Naive thymus-derived CD4-positive, alpha-beta T cell (primary cell): ENCODE results near the gene CDK16. TPM values are rescaled to one million over a fixed set of nuclear protein-coding genes. Genes with fewer than 3 reads are reported as not detected.

Experiments used
- ATAC-seq: fragments of 150-1000 bp; cut with Tn5 transposase; 2 replicates; pipeline ENCODE4 v1.10.0; 2021; ENCODE audit warnings: mild to moderate bottlenecking, moderate library complexity
- CTCF ChIA-PET: fragments of 350-600 bp; sonication (Branson Sonifier 250); formaldehyde crosslinking; loops from one replicate; lab custom pipeline; 2021; ENCODE audit warnings: antibody characterized with exemption; lab: Charles Lee
- POLR2A ChIA-PET: fragments of 350-600 bp; sonication (Branson Sonifier 250); formaldehyde crosslinking; loops from one replicate; lab custom pipeline; 2021; ENCODE audit warnings: antibody characterized with exemption, inconsistent platforms; lab: Charles Lee
- DNase-seq, 9 donors: peaks; one replicate each; pipeline versions ENCODE4 v3.0.0 to v3.0.0-alpha.2; 2020 to 2022; ENCODE audit warnings: mixed read lengths in 1 of 9
- H3K27ac ChIP-seq: one replicate; pipeline ENCODE4 v1.7.0; 2013; ENCODE audit warnings: mild to moderate bottlenecking, low read depth, low read length, moderate library complexity
- H3K27me3 ChIP-seq, 2 donors: one replicate each; pipeline ENCODE4 v1.7.0; 2013; ENCODE audit warnings: low read length in 2 of 2, mild to moderate bottlenecking in 2 of 2, moderate library complexity in 2 of 2; ENCODE audit not compliant: control insufficient read depth in 2 of 2, insufficient read depth in 2 of 2
- H3K36me3 ChIP-seq, 3 experiments: 1 replicate in 2 of 3; 2 replicates in 1 of 3; pipeline ENCODE4 v1.7.0; 2013; ENCODE audit warnings: low read length in 3 of 3, mild to moderate bottlenecking in 3 of 3, moderate library complexity in 1 of 3; ENCODE audit not compliant: insufficient read depth in 3 of 3, control insufficient read depth in 2 of 3
- H3K4me1 ChIP-seq, 2 donors: one replicate each; pipeline ENCODE4 v1.7.0; 2013; ENCODE audit warnings: low read length in 2 of 2, mild to moderate bottlenecking in 2 of 2, moderate library complexity in 1 of 2; ENCODE audit not compliant: control insufficient read depth in 2 of 2, insufficient read depth in 2 of 2
- H3K4me3 ChIP-seq: 2 replicates; pipeline ENCODE4 v1.7.0; 2013; ENCODE audit warnings: mild to moderate bottlenecking, low read length
- H3K9me3 ChIP-seq, 3 experiments: 1 replicate in 2 of 3; 2 replicates in 1 of 3; pipeline ENCODE4 v1.7.0; 2013; ENCODE audit warnings: low read length in 3 of 3; ENCODE audit not compliant: control insufficient read depth in 2 of 3
- H3K27ac Mint-ChIP-seq, 9 donors: one replicate each; pipeline ENCODE4 v1.8.0; 2020 to 2022; ENCODE audit warnings: mixed read lengths in 9 of 9, mild to moderate bottlenecking in 8 of 9, moderate library complexity in 5 of 9, inconsistent platforms in 2 of 9
- H3K27me3 Mint-ChIP-seq, 5 donors: one replicate each; pipeline ENCODE4 v1.8.0; 2021 to 2022; ENCODE audit warnings: mixed read lengths in 5 of 5, mild to moderate bottlenecking in 1 of 5
- H3K36me3 Mint-ChIP-seq, 5 donors: one replicate each; pipeline ENCODE4 v1.8.0; 2020 to 2022; ENCODE audit warnings: mixed read lengths in 5 of 5, mild to moderate bottlenecking in 3 of 5, inconsistent platforms in 1 of 5
- H3K4me1 Mint-ChIP-seq, 7 donors: one replicate each; pipeline ENCODE4 v1.8.0; 2020 to 2022; ENCODE audit warnings: mixed read lengths in 7 of 7, mild to moderate bottlenecking in 3 of 7, inconsistent platforms in 1 of 7
- H3K4me3 Mint-ChIP-seq, 10 donors: one replicate each; pipeline ENCODE4 v1.8.0; 2020 to 2022; ENCODE audit warnings: mild to moderate bottlenecking in 10 of 10, mixed read lengths in 10 of 10, moderate library complexity in 6 of 10, inconsistent platforms in 2 of 10
- H3K9me3 Mint-ChIP-seq, 11 donors: one replicate each; pipeline ENCODE4 v1.8.0; 2020 to 2022; ENCODE audit warnings: mixed read lengths in 11 of 11, mild to moderate bottlenecking in 4 of 11, inconsistent platforms in 1 of 11, moderate library complexity in 1 of 11
- intact Hi-C, 2 donors: fragments of 100-400 bp; cut with micrococcal nuclease; formaldehyde crosslinking; loops; one replicate each; pipeline ENCODE4 v1.15.1; 2023
- polyA plus RNA-seq, 2 donors: library from polyadenylated mRNA; unstranded; fragments of 300-500 nt; fragmentation: Illumina TruSeq; gene quantifications; one replicate each; pipeline ENCODE4 v1.2.3, GENCODE V29; 2021
- total RNA-seq, 6 experiments: library from RNA in 5 of 6; stranded (reverse) in 5 of 6; gene quantifications; 1 replicate in 5 of 6; 2 replicates in 1 of 6; pipeline ENCODE4 v1.2.3 and lab custom pipeline; 2021 to 2026

Gene CDK16
- total RNA-seq (100 to 1,000 TPM in 2 of 5 experiments, 10 to 100 TPM in 3; 51.8 to 112 (median 62.4) TPM), polyA plus RNA-seq (10 to 100 TPM in 1 of 2 donors, 1 to 10 TPM in 1; 6.4 to 15.7 TPM), total RNA-seq (lab: John Stamatoyannopoulos, UW) (85.5 reads per million, percentile 82 among the genes with 10 or more reads in this experiment)

- H3K27ac Mint-ChIP-seq: peak within 1 kb of the TSS; percentile 98 to 100 (median 99)
- H3K4me1 Mint-ChIP-seq: peaks cover 26 to 44% (median 41%) of the 10 kb centered on the region in 7 donors
- Histone ChIP-seq H3K9me3 (no peaks in the 10 kb centered on the region), H3K27me3 (no peaks in the 10 kb centered on the region), H3K27ac (peak within 1 kb of the TSS; percentile 97), H3K4me1 (peaks cover 16 to 20% of the 10 kb centered on the region in 2 donors), H3K4me3 (peak within 1 kb of the TSS; percentile 98), H3K36me3 (peaks cover 0 to 38% (median 0%) of the 10 kb centered on the region in 3 experiments)
- intact Hi-C loops: loop anchor here (1.0 to 5.0 kb wide), 14 partner anchors 15 to 1739 kb away; partner anchors contain the start of genes USP11 (in 2 of the 2), ELK1 (in 1 of the 2), NDUFB11 (in 1 of the 2) and OTUD5 (in 1 of the 2)
- ATAC-seq (peak; percentile 43), DNase-seq (peak in 8 of 9 donors; percentile 61 to 95 (median 87))
- peak within 1 kb of the TSS; percentile 89 to 99 (median 95) for H3K4me3 Mint-ChIP-seq
- ChIA-PET CTCF (no interaction called here), POLR2A (interaction anchor here (0.7 to 5.4 kb wide), 16 partner anchors 10 to 338 kb away, joined by 3 to 72 read pairs (median 7); partner anchors contain the start of genes NDUFB11, RBM10 and USP11)
- peaks cover 0 to 2% (median 0%) of the 10 kb centered on the region in 5 donors for H3K27me3 Mint-ChIP-seq
- peaks cover 0 to 34% (median 18%) of the 10 kb centered on the region in 5 donors for H3K36me3 Mint-ChIP-seq
- peaks cover 0 to 1% (median 0%) of the 10 kb centered on the region in 11 donors for H3K9me3 Mint-ChIP-seq
Observed at GRCh38 chrX:47218280-47218919, at the start of gene CDK16. Gene CDK16 (plus strand): TSS chrX:47218681. CDS start chrX:47223558, 4,877 bp downstream.

GRCh38 chrX:47169273-47169672, 49.2 kb upstream of the CDK16 start:
- no peak overlapping the region for H3K4me3 ChIP-seq
- H3K27ac ChIP-seq: no peak overlapping the region
- H3K4me1 Mint-ChIP-seq: peaks cover 0 to 12% (median 4%) of the 10 kb centered on the region in 7 donors
- no peak for DNase-seq
- ChIA-PET POLR2A (no interaction called here), CTCF (no interaction called here)
- ATAC-seq: no peak
- peaks cover 0 to 57% (median 7%) of the 10 kb centered on the region in 3 experiments for H3K36me3 ChIP-seq
- no peaks in the 10 kb centered on the region for H3K27me3 ChIP-seq
- H3K9me3 ChIP-seq: no peaks in the 10 kb centered on the region
- peak overlapping the region in 1 of 9 donors; percentile 65 for H3K27ac Mint-ChIP-seq
- intact Hi-C loops: no loop called here
- no peaks in the 10 kb centered on the region for H3K27me3 Mint-ChIP-seq
- no peaks in the 10 kb centered on the region for H3K4me1 ChIP-seq
- peaks cover 0 to 11% (median 6%) of the 10 kb centered on the region in 5 donors for H3K36me3 Mint-ChIP-seq
- H3K4me3 Mint-ChIP-seq: no peak overlapping the region
- peaks cover 0 to 2% (median 0%) of the 10 kb centered on the region in 11 donors for H3K9me3 Mint-ChIP-seq

GRCh38 chrX:47169726-47170515, 48.6 kb upstream of the CDK16 start:
- Histone ChIP-seq H3K27me3 (no peaks in the 10 kb centered on the region), H3K4me1 (no peaks in the 10 kb centered on the region), H3K9me3 (no peaks in the 10 kb centered on the region), H3K27ac (no peak overlapping the region), H3K36me3 (peaks cover 0 to 63% (median 7%) of the 10 kb centered on the region in 3 experiments), H3K4me3 (no peak overlapping the region)
- DNase-seq (no peak), ATAC-seq (no peak)
- ChIA-PET CTCF (interaction anchor here (1.0 kb wide), 1 partner anchor 214 kb away, joined by 3 read pairs; no protein-coding TSS in a partner anchor), POLR2A (no interaction called here)
- intact Hi-C loops: no loop called here
- H3K27me3 Mint-ChIP-seq: no peaks in the 10 kb centered on the region
- H3K4me3 Mint-ChIP-seq: no peak overlapping the region
- no peak overlapping the region for H3K27ac Mint-ChIP-seq
- H3K9me3 Mint-ChIP-seq: peaks cover 0 to 2% (median 0%) of the 10 kb centered on the region in 11 donors
- H3K4me1 Mint-ChIP-seq: peaks cover 0 to 12% (median 4%) of the 10 kb centered on the region in 7 donors
- H3K36me3 Mint-ChIP-seq: peaks cover 0 to 4% (median 0%) of the 10 kb centered on the region in 5 donors

GRCh38 chrX:47170861-47171692, 47.4 kb upstream of the CDK16 start:
- no peaks in the 10 kb centered on the region for H3K27me3 Mint-ChIP-seq
- intact Hi-C loops: no loop called here
- no peak for DNase-seq
- Histone ChIP-seq H3K4me3 (no peak overlapping the region), H3K4me1 (no peaks in the 10 kb centered on the region), H3K9me3 (no peaks in the 10 kb centered on the region), H3K27me3 (no peaks in the 10 kb centered on the region), H3K27ac (no peak overlapping the region), H3K36me3 (peaks cover 0 to 75% (median 7%) of the 10 kb centered on the region in 3 experiments)
- ATAC-seq: no peak
- peaks cover 0 to 2% (median 0%) of the 10 kb centered on the region in 11 donors for H3K9me3 Mint-ChIP-seq
- H3K4me1 Mint-ChIP-seq: peaks cover 0 to 12% (median 4%) of the 10 kb centered on the region in 7 donors
- no peak overlapping the region for H3K4me3 Mint-ChIP-seq
- POLR2A ChIA-PET: no interaction called here
- H3K27ac Mint-ChIP-seq: no peak overlapping the region
- CTCF ChIA-PET: interaction anchor here (1.0 kb wide), 1 partner anchor 213 kb away, joined by 3 read pairs; no protein-coding TSS in a partner anchor
- H3K36me3 Mint-ChIP-seq: peaks cover 0 to 4% (median 0%) of the 10 kb centered on the region in 5 donors

GRCh38 chrX:47171996-47172395, 46.5 kb upstream of the CDK16 start:
- Histone ChIP-seq H3K27me3 (no peaks in the 10 kb centered on the region), H3K4me3 (no peak overlapping the region), H3K4me1 (no peaks in the 10 kb centered on the region), H3K9me3 (no peaks in the 10 kb centered on the region), H3K36me3 (peaks cover 3 to 84% (median 7%) of the 10 kb centered on the region in 3 experiments), H3K27ac (no peak overlapping the region)
- intact Hi-C loops: no loop called here
- ChIA-PET POLR2A (no interaction called here), CTCF (no interaction called here)
- Mint-ChIP-seq H3K27ac (peak overlapping the region in 1 of 9 donors; percentile 31), H3K27me3 (no peaks in the 10 kb centered on the region), H3K4me3 (no peak overlapping the region), H3K36me3 (peaks cover 0 to 7% (median 0%) of the 10 kb centered on the region in 5 donors), H3K9me3 (peaks cover 0 to 2% (median 0%) of the 10 kb centered on the region in 11 donors), H3K4me1 (peaks cover 0 to 12% (median 4%) of the 10 kb centered on the region in 7 donors)
- no peak for ATAC-seq
- DNase-seq: no peak
